GM18508 (cell line): ENCODE data around the gene MAL.

ENCODE experiments used
- ATAC-seq: cut with Tn5 transposase; IDR thresholded peaks from one replicate; pipeline ENCODE4 v1.9.1; 2021; ENCODE audit warnings: moderate number of reproducible peaks; ENCODE audit not compliant: insufficient read depth, unreplicated experiment

The MAL gene

GRCh38 chr2:95025406-95026319 lies at the start of gene MAL:
TSS of gene MAL (plus strand) at chr2:95025708. CDS start at chr2:95025793, 85 bp downstream.
- ATAC-seq, result no peak

GRCh38 chr2:94977826-94978225 lies 47.7 kb upstream of the MAL start:
- ATAC-seq, result no peak

GRCh38 chr2:94978917-94979316 lies 46.6 kb upstream of the MAL start:
- ATAC-seq, result no peak

GRCh38 chr2:94979406-94980375 lies 45.8 kb upstream of the MAL start:
- no peak for ATAC-seq

- no peak for ATAC-seq
Measured at GRCh38 chr2:94980406-94980805, 45.1 kb upstream of the MAL start.

- ATAC-seq, result no peak
Measured at GRCh38 chr2:94982156-94982555, 43.4 kb upstream of the MAL start.

- ATAC-seq, result no peak
Measured at GRCh38 chr2:94982675-94983074, 42.8 kb upstream of the MAL start.

- ATAC-seq, result no peak
Measured at GRCh38 chr2:94984964-94985575, 40.4 kb upstream of the MAL start.

GRCh38 chr2:94985636-94986035 lies 39.9 kb upstream of the MAL start:
- ATAC-seq, result no peak

- peak; percentile 71 for ATAC-seq
Measured at GRCh38 chr2:94986392-94986963, 39.0 kb upstream of the MAL start.

- ATAC-seq, result no peak
Measured at GRCh38 chr2:94987074-94988020, 38.2 kb upstream of the MAL start.

GRCh38 chr2:94990956-94991355 lies 34.6 kb upstream of the MAL start:
- no peak for ATAC-seq

GRCh38 chr2:94992360-94992759 lies 33.1 kb upstream of the MAL start:
- no peak for ATAC-seq

GRCh38 chr2:94993176-94994062 lies 32.1 kb upstream of the MAL start:
- ATAC-seq, result no peak

GRCh38 chr2:94994063-94994913 lies 31.2 kb upstream of the MAL start:
- ATAC-seq, result no peak

GRCh38 chr2:94994914-94995552 lies 30.5 kb upstream of the MAL start:
- ATAC-seq, result no peak
